Measurements from ENCODE around the gene SDHB. TPM values are rescaled to one million over a fixed set of nuclear protein-coding genes. Genes with fewer than 3 reads are reported as not detected.

The SDHB gene
- total RNA-seq, 1 donor from 2014 or later: 113 TPM

DNA sequence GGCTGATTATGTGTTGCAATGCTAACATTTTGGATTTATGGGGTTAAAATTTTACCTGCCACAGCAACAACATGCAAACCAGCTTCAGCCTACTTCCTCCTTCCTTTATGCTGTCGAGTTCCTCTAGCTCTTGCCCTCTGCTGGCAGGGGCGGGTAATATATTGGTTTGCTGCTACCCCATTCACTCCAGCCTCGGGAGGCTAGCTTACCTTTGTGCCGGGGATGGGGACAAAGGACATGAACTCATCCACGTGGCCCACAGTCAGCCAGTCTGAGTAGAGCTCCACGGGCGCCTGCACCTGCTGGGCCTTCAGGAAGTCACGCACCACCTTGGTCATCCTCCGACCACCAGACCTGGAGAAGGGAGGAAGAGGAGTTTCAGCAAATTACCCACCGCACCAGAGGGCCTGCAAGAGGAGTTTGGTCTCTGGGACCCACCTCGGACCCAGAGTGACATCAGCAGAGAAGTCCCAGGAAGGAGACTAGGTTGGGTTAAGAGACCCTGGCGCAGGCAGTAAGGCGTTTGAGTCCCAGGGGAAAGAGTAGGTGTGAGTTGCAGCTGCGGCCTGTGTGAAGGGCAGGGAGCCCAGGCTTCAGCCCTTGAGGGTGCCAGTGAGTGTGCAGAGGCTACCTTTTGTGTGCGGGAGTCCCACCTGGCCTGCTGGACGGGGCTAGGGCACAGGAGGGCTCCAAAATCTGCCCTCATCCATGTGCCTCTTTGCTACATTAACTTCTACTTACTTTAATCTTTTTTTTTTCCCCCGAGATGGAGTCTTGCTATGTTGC is 21.8 kb upstream of the SDHB start:
- no peak for DNase-seq (ENCODE audit: low spot score)

- no peak for DNase-seq (ENCODE audit: low spot score)
Observed at GRCh38 chr1:17071794-17072193, 18.0 kb upstream of the SDHB start.

DNA sequence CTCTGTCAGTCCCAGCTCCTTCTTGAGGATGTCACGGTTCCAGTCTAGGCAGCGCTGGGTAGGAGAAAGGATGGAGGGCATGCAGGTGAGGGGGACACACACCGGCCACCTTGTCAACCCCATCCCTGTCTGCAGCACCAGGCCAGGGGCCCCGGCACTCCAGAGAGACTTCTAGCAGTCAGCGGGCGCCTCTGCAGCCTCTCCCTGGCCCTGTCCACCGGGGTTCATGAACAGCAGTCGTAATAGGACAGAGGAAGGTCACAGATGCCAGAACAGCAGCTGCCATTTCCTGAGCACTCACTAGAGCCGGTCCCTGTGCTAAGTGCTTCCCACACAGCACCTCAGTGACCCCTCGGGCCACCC is 16.3 kb upstream of the SDHB start:
- no peak for DNase-seq (ENCODE audit: low spot score)

- no peak for DNase-seq (ENCODE audit: low spot score)
Observed at GRCh38 chr1:17069452-17070162, 15.8 kb upstream of the SDHB start.

DNA sequence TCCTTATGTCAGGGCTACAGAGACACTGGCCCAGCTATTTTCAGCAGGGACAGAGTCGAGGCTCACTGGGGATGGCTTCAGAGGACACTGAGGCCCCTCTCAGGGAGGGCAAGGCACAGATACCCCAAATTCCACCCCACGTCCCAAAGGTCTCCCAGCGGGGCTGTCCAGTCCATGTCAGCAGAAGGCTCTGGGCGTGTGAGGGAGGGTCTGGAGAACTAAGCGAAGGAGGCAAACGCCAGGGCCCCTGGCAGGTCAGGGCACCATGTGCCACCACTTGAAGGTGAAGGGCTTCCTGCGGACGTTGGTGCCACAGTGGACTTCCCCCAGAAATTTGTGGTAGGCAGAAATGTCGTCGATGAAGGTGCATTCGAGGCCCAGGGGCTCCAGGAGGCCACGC is 15.0 kb upstream of the SDHB start:
- DNase-seq (ENCODE audit: low spot score): no peak

- no peak for DNase-seq (ENCODE audit: low spot score)
Observed at GRCh38 chr1:17067465-17068240, 13.8 kb upstream of the SDHB start.

DNA sequence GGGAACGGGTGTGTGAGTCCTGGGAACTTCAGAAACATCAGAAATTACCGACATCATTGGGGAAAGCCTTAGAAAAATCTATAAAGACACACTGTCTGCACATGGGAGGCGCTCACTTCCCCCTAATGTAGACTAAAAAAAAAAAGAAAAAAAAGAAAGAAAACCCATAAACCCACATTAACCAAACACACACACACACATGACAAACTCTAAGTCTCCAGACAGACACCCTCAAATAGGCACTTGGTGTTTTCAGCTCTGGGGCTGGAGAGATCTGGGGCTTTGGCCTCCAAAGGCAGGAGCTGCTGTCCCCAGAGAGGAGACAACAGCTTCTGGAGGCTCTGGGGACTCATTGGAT is 13.2 kb upstream of the SDHB start:
- DNase-seq (ENCODE audit: low spot score): no peak

DNA sequence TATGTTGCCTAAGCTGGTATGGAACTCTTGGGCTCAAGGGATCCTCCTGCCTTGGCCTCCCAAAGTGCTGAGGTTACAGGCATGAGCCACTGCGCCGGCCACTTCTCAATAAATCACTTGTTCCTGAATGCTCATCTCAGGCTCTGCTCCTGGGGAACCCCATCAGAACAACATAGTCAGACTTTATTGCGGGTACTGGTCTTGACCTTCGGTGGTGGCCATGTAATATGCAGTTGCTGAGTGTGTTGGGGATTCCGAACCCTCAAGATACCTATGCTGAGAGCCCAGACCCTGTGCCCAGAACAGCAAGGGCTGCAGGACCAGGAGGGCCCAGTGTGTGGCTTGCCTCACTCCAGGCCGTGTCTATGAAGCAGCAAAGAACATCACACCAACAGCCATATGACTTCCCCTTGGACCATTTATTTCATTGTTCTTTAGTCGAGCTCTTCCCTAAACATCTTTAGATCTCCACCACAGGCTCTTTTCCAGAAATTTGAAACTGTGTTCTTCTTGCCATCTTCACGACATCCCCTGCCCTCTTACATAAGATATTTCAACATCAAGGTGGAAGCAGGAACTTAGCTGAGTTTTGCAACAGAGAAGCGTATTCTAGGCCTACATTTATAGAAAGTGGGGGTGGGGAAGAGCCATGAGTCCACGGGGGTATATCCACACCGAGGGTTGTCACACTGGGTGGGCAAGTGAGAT is 12.7 kb upstream of the SDHB start:
- DNase-seq (ENCODE audit: low spot score): no peak

- DNase-seq (ENCODE audit: low spot score): no peak
Observed at GRCh38 chr1:17065666-17066065, 11.8 kb upstream of the SDHB start.

GRCh38 chr1:17062751-17063150 is 8.9 kb upstream of the SDHB start:
- peak; percentile 45 for DNase-seq (ENCODE audit: low spot score)

DNA sequence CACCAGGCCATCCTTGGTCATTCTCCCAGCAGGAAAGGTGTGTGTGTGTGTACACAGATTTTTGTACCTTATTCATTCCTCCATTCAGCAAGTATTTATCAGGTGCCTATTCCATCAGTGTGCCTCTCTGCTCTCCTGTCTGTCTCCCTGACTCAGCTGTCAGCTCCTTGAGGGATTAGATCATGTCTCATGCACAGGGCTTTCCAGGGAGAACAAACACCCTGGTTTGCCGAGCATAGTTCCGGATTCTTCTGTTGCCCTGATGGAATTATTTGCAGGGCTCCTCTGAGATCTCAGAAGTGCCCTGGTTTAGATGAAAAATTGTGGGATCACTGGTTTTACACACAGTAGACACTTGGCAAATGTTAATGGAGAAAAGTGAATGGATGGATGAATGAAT is 8.1 kb upstream of the SDHB start:
- peak; percentile 9 for DNase-seq (ENCODE audit: low spot score)

- DNase-seq (ENCODE audit: low spot score): no peak
Observed at GRCh38 chr1:17061486-17061885, 7.7 kb upstream of the SDHB start.

- peak; percentile 9 for DNase-seq (ENCODE audit: low spot score)
Observed at GRCh38 chr1:17060306-17060749, 6.5 kb upstream of the SDHB start.

GRCh38 chr1:17059391-17060305 is 5.8 kb upstream of the SDHB start:
- peak; percentile 89 for DNase-seq (ENCODE audit: low spot score)

- peak; percentile 18 for DNase-seq (ENCODE audit: low spot score)
Observed at GRCh38 chr1:17056551-17056950, 2.7 kb upstream of the SDHB start.

DNA sequence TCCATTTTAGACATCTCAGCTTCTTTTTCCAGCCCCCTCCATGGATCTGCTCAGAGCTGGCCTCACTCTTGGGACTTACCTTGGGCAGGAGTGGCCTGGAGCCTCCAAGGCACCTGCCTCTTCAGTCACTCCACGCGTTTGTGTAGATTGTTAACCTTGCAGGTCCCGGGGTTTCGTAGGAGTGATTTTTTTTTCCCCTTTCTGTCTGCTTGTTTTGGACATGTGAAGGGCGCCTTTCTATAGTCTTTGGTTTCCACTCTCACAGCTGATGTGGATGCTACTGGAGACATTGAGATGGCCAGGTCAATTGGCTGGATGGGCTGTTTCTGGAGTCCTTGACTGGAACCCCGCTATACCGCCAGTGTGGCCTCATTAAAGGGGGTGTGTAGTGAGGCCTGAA is 2.0 kb upstream of the SDHB start:
- DNase-seq (ENCODE audit: low spot score): no peak

GRCh38 chr1:17053086-17053684 is 647 bp downstream of the SDHB start:
- no peak for DNase-seq (ENCODE audit: low spot score)

- no peak for DNase-seq (ENCODE audit: low spot score)
Observed at GRCh38 chr1:17052641-17053040, 1.2 kb downstream of the SDHB start.

GRCh38 chr1:17052038-17052437 is 1.8 kb downstream of the SDHB start:
- no peak for DNase-seq (ENCODE audit: low spot score)

DNA sequence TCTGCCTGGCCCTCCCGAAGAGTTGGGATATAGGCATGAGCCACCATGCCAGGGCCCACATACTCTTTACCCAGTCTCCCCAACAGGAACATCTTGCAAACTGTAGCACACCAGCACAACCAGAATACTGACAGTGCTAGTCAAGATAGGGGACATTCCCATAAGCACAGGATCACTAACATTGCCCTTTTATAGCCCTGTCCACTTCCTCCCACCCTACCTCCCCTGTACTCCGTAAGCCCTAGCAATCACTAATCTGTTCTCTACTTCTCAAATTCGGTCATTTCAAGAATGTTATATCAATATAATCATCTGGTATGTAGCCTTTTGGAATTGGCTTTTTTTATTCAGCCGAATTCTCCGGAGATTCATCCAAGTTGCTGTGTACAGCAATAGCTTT is 5.9 kb downstream of the SDHB start:
- DNase-seq (ENCODE audit: low spot score): no peak
